GM12873 (cell line): ENCODE results near the gene FGF6.

Experiments
- TF ChIP-seq, protein P1 (sequence below): IDR thresholded peaks from 2 replicates; pipeline ENCODE4 v1.5.1; 2012; ENCODE audit warnings: low read depth, mild to moderate bottlenecking, moderate library complexity, low read length, control low read depth; ENCODE audit not compliant: insufficient read depth; ENCODE audit errors: missing control alignments

Gene FGF6

DNA sequence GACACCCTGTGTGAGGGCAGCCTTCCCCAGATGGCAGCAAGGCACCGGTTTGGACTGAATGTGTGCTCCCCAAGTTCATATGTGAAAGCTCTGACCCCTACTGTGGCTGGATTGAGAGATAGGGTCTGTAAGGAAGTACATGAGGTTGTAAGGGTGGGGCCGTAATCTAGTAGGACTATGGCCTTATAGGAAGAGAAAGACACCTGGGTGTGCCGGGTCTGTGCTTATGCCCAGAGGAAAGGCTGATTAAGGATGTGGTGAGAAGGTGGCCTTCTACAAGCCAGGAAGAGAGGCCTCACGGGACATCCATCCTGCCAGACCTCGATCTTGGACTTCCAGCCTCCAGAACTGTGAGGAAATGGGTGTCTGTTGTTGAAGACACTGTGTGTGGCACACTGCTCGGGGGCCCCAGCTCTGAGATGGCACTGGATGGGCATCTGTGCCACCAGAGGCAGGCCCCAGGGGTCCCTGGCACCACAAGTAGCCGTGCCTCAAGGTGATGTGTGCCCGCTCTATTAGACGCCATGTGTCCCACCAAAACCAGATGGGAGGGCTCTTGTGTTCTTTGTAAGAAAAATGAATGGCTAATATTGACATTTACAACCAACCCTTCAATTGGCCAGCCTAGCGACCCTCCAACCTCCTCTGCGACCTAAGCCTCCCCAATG lies 22.0 kb downstream of the FGF6 start:
- TF ChIP-seq, protein P1, sequence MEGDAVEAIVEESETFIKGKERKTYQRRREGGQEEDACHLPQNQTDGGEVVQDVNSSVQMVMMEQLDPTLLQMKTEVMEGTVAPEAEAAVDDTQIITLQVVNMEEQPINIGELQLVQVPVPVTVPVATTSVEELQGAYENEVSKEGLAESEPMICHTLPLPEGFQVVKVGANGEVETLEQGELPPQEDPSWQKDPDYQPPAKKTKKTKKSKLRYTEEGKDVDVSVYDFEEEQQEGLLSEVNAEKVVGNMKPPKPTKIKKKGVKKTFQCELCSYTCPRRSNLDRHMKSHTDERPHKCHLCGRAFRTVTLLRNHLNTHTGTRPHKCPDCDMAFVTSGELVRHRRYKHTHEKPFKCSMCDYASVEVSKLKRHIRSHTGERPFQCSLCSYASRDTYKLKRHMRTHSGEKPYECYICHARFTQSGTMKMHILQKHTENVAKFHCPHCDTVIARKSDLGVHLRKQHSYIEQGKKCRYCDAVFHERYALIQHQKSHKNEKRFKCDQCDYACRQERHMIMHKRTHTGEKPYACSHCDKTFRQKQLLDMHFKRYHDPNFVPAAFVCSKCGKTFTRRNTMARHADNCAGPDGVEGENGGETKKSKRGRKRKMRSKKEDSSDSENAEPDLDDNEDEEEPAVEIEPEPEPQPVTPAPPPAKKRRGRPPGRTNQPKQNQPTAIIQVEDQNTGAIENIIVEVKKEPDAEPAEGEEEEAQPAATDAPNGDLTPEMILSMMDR = no peak

DNA sequence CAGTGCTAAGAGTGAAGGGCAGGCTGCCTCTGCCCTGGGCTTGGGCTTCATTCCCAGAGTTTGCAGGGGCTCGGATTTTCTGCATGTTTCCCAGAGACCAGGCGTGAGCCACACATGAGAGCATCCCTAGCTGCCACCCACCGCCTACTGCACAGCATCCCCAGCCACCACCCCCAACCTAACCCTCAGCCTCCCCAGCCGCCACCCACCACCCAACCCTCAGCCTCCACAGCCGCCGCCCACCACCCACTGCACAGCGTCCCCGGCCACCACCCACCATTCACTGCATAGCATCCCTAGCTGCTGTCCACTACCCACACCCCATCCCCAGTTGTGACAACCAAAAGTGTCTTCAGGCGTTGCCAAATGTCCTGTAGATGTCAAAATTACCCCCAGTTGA lies 22.6 kb downstream of the FGF6 start:
- TF ChIP-seq, protein P1 = no peak

DNA sequence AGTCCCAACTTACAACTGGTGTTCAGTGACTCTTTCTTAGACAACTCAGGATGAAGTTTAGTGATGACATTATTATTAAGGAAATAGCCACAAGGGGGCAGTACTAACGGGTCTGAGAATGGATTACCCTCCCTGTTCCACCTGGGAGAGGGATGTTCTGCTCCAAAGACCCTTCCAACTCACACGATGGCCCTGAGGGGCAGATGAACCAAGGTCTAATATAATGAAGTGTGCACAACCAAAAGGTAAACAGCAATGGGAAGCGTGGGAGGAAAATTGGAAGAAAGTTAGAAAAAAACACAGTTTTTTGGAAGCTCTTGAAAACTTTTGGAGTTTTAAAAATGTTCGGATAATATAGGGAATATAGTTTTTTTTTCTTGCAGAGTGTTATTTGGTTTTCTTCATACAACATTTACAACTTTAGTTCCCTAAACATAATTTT lies 24.0 kb downstream of the FGF6 start:
- TF ChIP-seq, protein P1 = peak; percentile 71

DNA sequence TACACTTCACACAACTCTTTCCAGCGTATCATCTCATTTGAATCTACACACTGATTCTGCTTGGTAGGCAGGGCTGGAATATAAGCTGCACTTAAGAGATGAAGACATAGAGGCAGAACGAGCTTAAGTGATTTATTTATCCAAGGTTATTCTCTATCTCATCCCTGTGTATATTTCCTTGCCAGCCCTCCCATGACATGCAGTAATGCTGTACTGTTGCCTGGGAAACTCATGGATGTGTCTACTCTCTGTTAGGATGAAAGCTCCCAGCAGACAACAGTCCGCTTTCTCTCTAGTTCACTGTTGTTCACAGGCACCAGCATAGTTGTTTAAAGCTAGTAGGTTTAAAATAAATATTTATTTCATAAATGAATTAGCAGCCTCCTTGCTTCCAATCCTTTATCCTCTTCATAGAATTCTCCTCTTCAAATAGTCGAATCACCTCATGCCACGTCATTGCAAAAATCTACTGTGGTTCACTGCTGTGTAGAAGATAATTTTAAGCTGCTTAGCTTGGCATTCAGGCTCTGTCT lies 25.4 kb downstream of the FGF6 start:
- TF ChIP-seq, protein P1 = no peak

DNA sequence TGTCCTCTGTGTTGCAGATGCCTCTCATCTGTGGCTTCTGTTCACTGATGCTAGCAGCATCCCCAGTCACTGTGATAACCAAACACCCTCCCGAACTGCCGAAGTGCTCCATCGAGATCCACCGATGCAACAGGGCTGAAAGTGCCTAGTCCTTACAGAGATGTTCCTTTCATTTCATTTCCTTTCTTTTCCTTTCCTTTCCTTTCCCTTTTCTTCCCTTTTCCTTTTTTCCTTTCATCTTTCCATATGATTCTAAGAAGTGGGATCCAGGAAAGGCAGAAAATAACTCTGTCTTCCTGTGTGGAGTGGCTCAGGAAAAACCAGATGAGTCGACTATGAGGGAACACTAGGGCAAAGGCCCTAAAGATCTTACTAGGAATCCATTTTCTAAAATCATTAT lies 26.7 kb downstream of the FGF6 start:
- TF ChIP-seq, protein P1 = no peak

DNA sequence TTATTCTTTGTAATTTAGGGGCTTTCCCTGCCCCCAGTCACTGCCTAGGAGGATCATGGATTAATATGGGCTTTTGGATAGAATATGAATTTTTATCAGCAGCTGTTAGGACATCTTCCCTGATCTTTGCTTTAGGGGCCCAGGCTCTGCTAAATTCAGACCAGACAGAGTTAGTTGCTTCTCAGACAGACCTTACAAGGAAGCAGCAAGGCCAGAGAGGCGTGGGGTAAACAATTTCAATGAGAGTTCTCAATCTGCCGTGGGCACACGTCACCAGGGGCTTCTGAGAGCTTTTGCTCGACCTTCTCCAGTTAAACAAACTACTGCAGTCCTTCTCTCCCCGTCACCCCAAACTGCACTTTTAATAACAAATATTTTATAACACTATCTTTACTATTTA lies 27.7 kb downstream of the FGF6 start:
- TF ChIP-seq, protein P1 = no peak

DNA sequence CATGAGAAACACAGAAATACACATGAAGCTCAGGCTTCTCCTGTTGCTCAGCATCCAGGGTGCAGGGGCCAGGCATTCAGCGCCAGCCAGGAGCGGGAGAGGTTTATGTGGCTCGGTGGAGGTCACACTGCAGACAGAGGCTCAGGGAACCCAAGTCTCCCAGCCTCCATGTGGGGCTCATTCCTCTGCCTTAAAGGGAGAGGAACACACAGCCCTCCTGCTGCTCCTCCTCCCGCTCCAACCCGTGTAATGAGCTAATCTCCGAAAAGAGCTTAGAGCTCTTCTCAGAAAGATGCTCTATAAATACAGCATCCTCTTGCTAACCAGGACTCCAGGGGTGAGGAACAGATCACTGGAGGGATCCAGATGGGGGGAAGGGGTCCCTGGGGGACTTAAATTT lies 28.2 kb downstream of the FGF6 start:
- TF ChIP-seq, protein P1 = no peak

DNA sequence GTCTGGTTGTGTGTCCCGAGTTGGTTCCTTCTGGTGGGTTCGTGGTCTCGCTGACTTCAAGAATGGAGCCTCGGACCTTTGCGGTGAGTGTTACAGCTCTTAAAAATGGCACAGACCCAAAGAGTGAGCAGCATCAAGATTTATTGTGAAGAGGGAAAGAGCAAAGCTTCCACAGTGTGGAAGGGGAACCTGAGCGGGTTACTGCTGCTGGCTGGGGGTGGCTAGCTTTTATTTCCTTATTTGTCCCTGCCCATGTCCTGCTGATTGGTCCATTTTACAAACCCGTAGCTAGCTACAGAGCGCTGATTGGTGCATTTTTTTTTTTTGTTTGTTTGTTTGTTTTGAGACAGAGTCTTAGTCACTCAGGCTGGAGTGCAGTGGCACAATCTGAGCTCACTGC lies 29.3 kb downstream of the FGF6 start:
- TF ChIP-seq, protein P1 = no peak
